VCaP (cell line): ENCODE measurements around the gene FXYD3.

ENCODE experiments used
- H3K27ac ChIP-seq: fragments of 450-650 bp; 2 replicates; pipeline ENCODE4 v1.5.1; 2017
- CTCF ChIP-seq: fragments of 450-650 bp; conservative IDR thresholded peaks from 2 replicates; pipeline ENCODE4 v1.5.1; 2017; ENCODE audit warnings: mild to moderate bottlenecking, moderate library complexity

Gene FXYD3

GRCh38 chr19:35143231-35143715, 27.6 kb downstream of the FXYD3 start, which contains the start of gene FXYD7:
TSS of gene FXYD7 (plus strand) at chr19:35143255. CDS start at chr19:35143334, 79 bp downstream.
- H3K27ac ChIP-seq = peak within 1 kb of the TSS; percentile 54

GRCh38 chr19:35143818-35144217, 28.2 kb downstream of the FXYD3 start:
- H3K27ac ChIP-seq = no peak overlapping the region
- no peak for TF ChIP-seq CTCF

More at GRCh38 chr19:35143231-35143715, 27.6 kb downstream of the FXYD3 start, which contains the start of gene FXYD7:
- peak; percentile 57 for TF ChIP-seq CTCF

GRCh38 chr19:35144259-35144599, 28.6 kb downstream of the FXYD3 start:
- no peak overlapping the region for H3K27ac ChIP-seq
- no peak for TF ChIP-seq CTCF

GRCh38 chr19:35144600-35145436, 29.2 kb downstream of the FXYD3 start:
- H3K27ac ChIP-seq = no peak overlapping the region
- TF ChIP-seq CTCF = no peak

GRCh38 chr19:35146746-35147459, 31.3 kb downstream of the FXYD3 start:
- no peak overlapping the region for H3K27ac ChIP-seq
- no peak for TF ChIP-seq CTCF

GRCh38 chr19:35149463-35149862, 33.8 kb downstream of the FXYD3 start:
- TF ChIP-seq CTCF = no peak
- H3K27ac ChIP-seq = no peak overlapping the region

- no peak for TF ChIP-seq CTCF
- H3K27ac ChIP-seq = no peak overlapping the region
These were observed 34.8 kb downstream of the FXYD3 start for GRCh38 chr19:35150445-35150844.
